C1 segment of cervical spinal cord (tissue), 14 donors: ENCODE measurements around the gene NUDCD3.

Experiments
- DNase-seq, 14 donors: peaks; one replicate each; lab custom pipeline; 2025; lab: John Stamatoyannopoulos, UW

NUDCD3 gene

GRCh38 chr7:44402401-44403060, 87.9 kb downstream of the NUDCD3 start:
- no peak for DNase-seq

DNA sequence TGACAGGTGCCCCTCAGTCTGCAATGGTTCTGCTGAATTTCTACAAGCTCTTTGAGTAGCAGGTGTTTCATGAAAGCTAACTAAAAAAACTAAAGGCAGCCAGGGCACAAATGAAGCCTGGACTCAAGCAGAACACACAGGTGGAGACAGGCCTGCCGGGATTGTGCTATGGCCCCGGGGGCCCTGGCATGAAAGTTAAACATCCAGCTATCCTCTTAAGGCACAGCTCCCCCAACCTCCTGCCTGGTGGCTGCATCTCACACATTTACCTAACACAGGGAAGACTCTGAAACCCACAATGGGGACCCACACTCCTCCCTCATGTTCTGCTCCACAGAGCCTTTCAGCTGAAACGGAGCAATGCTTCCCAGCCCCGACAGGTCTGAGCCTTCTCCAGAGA, 88.8 kb downstream of the NUDCD3 start:
- DNase-seq = no peak

GRCh38 chr7:44400033-44400511, 90.4 kb downstream of the NUDCD3 start:
- DNase-seq = no peak

- DNase-seq = no peak
Measured at GRCh38 chr7:44398953-44399574, 91.4 kb downstream of the NUDCD3 start.

DNA sequence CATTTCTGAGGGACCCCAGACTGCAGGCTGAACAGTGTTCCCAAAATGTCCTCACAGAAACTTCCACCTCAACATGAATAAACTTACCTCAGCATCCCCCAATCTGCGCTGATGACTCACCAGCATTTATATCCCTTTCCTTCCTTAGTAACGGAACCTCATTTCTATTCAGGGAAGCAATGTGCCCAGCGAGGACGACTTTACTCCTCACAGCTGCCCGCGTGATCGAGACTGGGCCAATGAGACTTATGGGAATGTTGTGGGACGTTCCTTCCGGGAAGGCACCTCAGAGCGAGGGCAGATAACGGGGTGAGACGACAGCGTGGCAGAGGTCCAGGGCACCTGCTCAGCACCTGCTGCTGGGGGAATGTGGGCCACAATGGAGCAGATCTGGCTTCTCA, 91.9 kb downstream of the NUDCD3 start:
- DNase-seq = peak in 1 of 14 donors; percentile 88

- DNase-seq = no peak
Measured at GRCh38 chr7:44396931-44397545, 93.4 kb downstream of the NUDCD3 start.

DNA sequence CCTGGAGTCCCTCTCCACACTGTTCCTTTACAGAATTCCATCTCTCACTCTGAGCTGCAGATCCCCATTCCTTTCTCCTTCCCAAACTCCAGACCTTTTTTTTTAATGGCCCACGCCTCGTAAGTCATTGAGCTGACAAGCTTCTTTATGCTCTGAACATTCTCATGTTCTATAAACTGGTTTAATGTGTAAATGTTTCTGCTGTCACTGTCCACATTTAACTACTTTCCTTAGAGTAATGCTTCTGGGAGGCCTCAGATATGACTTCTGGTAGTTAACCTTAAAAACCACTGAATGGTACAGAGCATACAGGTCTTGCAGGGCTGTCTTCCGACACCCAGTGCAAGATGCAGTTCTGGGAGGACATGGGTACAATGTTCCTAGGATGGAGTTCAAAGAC, 94.0 kb downstream of the NUDCD3 start:
- DNase-seq = no peak

GRCh38 chr7:44395067-44395466, 95.4 kb downstream of the NUDCD3 start:
- no peak for DNase-seq

- no peak for DNase-seq
Measured at GRCh38 chr7:44394636-44395035, 95.8 kb downstream of the NUDCD3 start.

GRCh38 chr7:44394112-44394447, 96.4 kb downstream of the NUDCD3 start:
- DNase-seq = no peak

DNA sequence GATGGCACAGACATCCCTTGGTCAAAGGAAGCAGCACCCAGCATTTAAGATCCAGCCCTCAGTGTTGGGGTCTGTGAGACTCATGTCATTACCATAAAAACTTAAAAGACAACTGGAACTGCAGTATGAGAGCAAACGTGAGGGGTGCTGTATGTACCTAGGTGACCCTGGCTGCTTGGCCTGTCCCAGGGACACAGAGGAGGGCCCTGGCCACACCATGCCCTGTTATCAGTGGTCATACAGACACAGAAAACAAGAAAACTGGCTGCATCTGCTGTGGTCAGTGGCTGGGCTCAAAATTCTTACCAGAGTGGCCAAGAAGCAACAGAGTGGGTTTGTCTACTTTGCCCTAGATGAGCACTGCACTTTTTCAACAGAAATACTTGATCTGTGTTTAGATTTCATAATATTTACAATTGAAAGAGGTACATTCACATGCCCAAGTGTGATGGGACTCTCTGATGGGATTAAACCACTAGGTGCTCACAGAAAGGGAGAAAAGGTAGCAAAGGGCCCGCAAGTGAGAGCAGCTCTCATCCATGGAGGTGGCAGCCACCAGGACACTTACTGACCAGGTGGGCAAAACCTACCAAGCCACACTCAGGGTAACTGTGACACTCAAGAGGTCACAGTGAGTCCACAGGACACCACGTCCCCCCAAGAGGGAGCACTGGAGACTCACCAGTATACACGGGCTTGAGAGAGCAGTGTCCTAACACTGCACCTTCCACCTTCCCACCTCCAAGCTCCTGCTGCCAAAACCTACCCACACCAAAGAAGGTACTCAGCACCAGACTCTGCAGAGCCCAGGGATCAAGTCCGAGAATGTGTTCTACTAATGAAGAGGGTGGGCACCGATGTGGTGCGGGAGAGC, 97.0 kb downstream of the NUDCD3 start:
- DNase-seq = no peak

- DNase-seq = no peak
Measured at GRCh38 chr7:44392618-44393010, 97.8 kb downstream of the NUDCD3 start.

GRCh38 chr7:44391746-44392617, 98.5 kb downstream of the NUDCD3 start:
- DNase-seq = no peak

DNA sequence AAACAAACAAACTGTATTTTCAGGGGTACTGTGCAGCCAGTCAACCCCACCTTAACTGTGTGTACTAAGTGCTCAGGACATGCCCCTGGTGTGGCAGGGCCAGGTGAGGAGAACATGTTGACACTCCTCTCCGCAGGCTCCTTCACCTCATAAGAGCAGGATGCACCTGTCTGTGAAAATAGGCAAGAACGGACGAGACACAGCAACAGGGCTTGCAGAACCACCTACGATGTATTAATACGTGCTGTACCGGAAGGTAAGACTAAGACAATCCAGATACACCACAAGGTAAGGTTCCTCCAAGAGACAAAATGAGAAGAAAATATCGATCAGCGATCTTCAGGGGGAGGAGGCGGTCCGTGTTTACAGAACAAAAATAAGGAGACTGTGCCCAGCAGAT, 99.3 kb downstream of the NUDCD3 start:
- no peak for DNase-seq

GRCh38 chr7:44390701-44391100, 99.8 kb downstream of the NUDCD3 start:
- no peak for DNase-seq

DNA sequence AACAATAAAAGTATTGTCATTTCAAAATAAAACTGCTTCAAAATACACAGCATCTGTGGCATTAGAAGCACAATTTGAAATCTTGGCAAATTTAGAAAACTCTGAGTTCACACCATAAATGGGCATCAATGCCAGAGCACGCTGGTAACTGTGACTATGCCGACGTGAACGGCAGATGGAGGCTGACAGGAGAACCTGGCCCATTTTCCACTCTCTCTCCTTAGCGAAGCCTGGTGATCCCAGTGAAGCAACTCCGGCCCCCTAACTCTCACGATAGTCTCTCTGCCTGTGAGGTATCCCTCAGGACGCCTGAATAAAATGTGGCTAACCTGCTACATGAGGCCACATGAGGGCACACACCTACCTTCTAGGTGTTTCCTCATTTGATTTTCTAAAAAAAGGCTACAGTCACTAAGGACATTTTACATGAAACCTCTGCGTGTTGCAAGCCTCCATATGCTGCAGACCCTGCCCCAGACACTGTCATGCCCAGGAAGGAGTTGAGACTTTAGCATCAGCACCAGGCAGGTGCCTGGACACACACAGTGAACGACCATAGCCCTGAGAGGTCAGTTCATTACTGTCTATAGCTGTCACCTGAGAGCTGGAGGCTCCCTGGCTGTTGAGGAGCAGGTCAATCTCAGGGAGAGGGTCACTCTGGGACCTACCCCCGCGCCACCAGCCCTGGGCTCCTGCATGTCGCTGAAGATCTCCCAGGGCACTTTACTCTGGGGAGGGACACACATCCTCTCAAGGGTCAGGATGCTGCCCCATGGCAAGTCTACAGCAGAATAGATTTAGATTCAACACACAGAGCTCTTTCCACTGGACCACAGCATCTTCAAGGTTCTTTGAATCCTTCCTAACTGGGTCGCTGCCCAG, 102.1 kb downstream of the NUDCD3 start:
- peak in 1 of 14 donors; percentile 89 for DNase-seq

DNA sequence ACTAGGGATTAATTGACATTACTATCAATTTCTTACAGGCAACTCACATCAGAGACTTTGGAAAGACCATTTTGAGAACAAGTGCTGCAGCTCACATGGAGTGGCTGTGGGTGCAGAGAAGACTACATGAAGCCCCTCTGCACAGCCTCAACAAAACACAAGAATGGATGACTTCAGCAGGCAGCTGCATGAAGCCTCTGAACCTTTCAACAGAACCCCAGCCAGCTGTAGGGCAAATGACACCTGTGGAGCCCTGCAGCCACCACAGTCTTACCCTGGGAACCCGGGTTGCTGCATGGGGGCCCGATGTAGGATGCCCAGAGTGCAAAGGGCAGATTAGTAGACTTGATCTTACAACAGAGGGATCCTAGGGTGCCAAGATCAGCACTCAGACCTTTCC, 103.1 kb downstream of the NUDCD3 start:
- DNase-seq = no peak

DNA sequence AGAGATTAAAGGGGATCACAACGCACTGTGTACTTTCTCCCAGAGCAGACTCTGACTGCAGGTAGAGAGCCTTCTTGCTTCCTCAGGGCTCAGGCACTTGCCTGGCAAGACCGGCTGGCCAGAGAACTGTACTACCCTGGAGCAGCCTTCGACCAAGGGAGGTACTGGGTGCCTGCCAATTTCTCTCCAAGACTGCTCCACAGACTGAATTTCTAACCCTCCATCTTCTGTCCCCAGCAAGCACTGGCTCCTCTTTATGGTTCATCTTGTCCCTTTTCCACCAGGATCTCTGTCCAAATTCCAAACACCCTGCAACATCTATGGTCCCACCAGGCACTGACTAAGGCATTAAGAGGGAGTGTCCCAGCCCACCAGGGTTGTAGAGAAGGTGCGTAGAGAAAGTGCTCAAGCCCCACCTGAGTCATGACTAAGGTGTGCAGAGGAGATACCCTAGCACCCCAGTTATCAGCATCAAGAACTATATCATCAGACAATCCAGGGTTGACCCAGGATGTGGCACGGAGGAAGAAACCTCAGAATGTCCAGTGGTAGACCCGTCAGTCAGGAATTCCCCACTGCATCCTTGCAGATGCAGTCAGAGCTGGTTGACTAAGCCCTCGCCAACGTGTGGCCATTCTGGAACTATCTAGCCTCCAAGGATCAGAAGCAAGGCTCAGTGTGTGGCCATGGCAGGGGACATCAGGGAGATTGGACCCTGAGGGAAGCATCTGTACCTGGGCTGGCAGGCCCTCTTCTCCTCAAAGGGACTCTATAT, 104.1 kb downstream of the NUDCD3 start:
- peak in 2 of 14 donors; percentile 36 to 78 for DNase-seq

DNA sequence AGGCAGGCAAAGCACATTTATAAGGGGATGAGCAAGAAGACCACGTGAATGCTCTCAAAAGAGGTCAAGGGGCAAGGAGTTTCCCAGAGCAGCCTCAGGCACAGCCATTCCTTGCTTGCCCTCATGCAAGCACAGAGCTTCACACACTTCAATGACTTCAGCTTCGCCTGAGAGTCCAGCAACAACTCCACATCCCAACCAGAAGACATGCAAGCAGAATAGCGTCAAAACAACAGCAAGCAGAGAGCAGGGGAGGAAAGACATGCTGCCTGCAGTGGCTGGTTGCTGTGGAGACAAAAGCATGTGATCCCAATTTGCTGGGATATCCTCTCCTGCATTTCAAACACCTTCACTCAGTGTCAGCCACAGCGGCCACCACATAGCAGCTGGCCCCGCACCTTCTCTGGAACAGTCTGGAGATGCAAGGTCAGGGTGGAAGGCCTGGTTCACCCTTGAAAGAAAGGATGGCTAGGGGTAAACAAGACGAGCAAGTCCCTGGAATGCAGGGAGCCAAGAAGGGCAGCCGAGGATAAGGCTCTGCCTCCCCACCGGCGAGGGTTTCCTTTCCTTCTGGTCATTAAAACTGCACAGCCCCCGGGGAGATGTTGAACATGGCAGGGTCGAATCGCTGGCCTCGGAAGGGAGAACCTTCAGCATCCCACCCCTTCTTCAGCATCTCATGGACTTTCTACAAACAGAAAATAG, 104.9 kb downstream of the NUDCD3 start:
- DNase-seq = peak in 1 of 14 donors; percentile 49
